NCI-H82 treated with DMSO at 0.1 percent for 48 hours (cell line): Measurements from ENCODE around the gene COL8A2.

Experiments used
- DNase-seq: peaks from one replicate; lab custom pipeline; 2025; ENCODE audit not compliant: unreplicated experiment; lab: John Stamatoyannopoulos, UW

The COL8A2 gene

DNA sequence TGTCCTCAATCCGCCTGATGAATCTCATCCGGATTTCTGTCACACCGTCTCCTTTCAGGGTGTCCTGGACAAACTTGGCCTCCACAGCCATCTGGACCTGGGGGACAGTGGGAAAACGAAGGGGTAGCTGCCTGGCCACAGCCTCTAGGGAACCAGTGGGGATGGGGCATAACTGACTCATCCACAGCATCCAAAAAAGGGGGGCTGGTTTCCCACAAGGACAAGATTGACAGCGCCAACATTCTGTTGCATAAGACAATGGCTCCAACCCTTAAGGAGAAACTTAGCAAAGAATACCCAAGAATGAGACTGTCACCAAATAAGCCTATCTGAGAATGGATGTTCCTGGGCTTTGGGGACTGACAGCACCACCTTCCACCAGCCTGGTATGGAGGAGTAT is 12.2 kb upstream of the COL8A2 start:
- no peak for DNase-seq

DNA sequence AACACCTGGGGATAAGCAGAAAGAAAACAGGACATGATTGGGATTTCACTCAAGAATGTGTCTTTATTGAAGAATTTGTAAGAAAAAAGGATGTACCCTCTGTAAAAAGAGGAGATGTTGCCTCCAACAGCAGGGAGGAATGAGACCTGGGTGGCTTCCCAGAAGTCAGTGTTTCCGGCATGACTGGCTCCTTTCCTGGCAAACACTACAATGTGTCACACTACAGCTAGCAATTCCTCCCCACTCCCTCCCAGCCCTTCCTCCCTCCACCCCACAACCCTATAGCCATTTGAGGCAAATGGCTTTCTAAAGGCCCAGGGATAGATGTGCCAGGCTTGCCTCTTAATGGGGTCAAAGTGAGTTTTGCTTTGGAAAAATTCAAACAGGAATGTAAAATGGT is 11.5 kb upstream of the COL8A2 start:
- DNase-seq = no peak

DNA sequence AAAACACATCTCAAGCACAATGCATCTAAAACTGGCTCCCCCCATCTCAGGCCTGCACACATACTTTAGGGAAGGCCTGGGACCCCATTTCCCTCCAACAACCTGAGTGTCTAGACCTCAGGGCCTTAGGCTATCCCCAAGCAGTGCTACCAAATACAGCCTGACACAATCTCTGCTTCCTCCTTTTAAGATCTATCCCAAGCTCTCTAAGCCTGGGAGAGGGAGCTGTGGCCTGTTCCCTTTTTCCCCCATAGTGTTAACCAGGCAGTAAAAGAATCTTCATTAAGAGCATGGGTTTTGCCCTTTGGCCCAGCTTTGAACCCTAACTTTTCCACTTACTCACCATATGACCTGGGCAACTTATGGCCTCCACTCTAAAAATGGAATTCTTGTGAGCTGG is 10.8 kb upstream of the COL8A2 start:
- DNase-seq = no peak

DNA sequence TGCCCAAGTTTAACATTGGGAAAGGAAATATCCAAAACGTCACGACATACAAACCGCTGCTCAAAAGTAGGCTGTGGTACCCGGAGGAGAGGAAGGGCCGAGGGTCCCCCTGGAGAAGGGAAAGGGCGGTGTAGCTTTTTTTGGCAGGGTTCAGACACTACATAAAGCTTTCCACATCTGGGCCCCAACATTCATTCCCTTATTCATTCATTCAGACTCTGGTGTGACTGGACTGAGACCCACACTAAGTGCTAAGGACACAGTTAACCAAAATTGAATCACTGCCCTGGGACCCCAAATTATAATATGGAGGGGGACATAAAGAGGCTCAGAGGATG is 10.3 kb upstream of the COL8A2 start:
- DNase-seq = no peak

DNA sequence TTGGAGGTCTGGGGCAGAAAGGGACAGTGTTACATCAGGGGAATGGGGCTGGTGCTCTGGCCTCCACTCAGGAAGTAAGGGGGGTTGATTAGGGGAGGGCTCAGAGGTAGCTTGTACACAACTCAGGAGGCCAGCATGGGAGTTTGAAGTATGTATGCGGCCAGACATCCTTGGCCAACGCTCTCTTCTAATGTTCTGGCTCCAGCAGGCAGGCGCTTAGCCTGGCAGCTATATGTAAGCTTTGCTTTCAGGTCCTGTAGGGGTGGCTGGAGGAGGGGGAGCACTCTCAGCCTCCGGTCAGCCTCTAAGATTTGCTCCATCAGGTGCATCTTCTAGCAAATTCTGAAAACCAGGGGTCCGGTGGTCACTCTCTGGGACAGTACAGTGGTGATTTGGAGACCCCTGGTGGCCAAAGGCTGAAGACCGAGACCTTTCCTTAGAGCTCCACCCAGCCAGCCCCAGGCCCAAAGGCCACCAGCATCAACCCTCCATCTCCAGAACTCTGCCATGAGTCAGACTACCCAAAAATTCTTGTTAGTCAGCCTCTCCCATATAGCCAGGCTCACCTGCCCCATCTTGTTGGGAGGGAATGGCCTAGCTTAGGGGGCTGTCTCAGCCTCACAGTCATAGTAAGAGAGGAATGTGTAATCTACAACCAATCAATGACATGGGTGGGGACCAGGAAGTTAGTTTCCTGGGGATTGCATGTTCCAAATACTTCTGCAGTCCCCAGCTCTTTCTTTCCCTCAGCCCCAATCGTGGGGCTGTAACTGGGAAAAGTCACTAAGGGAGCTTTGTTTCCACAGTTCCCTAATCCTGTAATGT is 9.7 kb upstream of the COL8A2 start:
- peak; percentile 37 for DNase-seq

DNA sequence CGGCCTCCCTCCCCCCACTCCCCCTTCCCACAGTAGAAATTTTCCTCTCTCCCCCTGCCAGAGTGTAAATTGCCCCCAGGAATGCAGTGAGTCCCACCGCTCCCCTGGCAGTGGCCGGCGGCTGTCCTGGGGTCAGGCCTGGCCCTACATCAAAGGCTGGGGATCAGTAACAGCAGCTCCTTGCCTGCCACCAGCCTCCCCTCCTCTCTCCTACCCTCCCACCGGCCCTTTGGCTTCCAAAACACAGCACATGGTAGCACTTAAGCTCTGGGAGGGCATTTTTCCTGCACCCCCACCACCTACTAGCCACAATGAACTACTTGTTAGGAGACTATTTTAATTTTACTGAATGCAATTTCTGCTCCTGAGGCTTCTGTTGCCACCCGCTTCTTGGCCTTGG is 9.0 kb upstream of the COL8A2 start:
- DNase-seq = no peak

DNA sequence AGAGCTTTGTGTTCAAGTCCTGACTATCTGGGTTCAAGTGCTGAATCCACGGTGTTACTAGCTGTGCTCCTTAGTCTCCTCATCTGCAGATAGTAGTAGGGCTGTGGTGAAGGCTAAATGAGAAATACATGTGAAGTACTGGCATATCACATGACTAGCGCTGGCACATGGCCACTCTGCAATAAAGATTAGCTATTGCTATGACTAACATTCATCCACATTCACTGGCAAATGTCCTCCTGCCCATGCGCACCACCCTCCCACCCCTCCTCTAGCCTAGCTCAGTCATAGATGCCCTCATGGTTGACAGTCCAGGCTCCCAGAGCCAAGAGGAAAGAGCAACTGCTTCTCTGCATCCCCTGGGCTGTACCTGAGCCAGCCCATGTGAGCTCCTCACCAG is 8.5 kb upstream of the COL8A2 start:
- DNase-seq = no peak

DNA sequence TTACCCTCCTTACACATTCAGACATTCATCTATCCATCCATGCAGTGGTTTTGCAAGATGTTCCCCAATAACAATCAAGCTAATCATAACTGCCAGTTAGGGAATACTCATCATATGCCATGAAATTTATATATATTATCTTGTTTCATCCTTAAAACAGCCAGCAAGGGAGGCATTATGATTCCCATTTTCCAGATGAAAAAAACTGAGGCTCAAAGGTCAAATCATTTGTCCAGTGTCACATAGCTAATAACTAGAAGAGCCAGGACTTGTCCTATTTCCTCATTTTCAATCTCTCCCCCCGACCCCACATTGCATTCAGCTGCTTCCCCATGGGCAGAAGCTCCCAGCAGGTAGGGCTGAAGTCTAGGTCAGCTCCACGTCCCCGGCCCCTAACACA is 7.0 kb upstream of the COL8A2 start:
- no peak for DNase-seq

DNA sequence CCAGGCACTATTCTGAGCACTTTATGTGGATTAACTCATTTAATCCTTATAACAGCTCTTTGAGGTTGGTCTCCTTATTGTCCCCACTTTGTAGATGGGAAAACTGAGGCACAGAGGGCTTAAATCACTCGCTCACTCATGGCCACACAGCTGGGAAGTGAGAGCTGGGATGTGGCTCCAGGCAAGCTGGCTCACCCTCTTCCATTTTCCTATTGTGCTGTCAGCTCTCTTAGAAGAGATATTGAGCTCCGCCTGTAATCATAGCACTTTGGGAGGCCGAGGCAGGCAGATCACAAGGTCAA is 3.8 kb upstream of the COL8A2 start:
- DNase-seq = no peak

DNA sequence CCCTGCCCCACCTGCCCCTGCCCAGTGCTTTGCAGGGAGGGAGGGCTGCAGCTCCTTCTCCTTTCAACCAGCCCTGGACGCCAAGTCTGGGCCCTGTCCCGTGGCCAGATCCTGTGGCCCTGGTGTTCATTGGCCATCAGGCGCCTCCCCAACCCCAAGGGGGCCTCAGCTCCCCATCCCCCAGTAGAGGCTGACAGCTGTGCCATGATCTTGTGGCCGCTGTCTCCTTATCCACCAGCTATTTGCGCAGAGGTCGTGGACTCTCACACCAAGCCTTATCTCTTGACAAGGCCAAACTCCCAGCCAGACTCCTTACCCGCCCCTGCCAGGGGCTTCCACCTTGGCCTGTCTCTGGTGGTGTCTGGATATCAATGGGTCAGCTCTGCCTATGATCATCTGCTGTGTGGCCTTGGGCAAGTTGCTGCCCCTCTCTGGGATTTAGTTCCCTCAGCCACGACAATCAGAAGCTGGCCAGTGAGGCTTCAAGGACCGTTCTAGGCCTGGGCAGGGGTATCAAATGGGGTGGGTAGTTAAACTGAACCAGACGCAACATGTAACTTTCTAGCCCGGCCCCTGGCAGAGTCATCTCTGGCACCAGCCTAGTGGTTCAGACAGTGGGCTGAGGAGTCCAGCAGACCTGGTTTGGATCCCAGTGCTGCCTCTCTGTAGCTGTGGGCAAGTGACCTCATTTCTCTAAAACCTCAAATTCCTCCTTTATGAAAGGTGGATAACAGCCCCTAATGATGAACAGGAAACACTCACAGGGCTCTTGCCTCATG is 3.3 kb upstream of the COL8A2 start:
- DNase-seq = no peak

DNA sequence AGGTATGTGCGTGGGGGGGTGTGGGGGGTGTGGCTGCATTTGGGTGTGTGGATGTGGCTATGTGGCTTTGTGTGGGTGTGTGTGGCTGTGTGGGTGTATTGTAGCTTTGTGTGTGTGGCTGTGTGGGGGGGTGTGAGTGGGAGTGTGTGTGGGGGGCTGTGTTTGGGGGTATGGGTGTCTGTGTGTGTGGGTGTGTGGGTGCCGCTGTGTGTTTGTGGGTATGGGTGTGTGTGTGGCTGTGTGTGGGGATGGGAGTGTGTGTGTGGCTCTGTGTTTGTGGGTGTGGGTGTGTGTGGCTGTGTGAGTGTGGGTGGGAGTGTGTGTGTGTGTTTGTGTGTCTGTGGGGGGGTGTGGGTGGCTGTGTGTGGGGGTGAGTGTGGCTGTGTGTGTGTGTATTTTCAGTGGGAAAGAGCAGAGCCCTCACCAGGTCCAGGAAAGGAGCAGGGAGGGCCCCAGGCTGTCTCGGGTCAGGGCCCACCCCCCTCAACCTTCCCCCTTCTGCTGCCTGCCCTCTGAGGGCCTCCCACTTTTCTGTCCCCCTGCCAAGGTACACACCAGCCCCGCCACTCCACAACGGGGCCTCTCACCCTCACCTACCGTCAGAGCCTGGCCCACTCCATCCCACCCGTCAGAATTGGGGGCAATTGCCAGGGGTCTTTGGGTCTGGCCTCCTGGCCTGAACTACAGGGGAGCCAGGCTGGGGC is 1.9 kb upstream of the COL8A2 start:
- no peak for DNase-seq

DNA sequence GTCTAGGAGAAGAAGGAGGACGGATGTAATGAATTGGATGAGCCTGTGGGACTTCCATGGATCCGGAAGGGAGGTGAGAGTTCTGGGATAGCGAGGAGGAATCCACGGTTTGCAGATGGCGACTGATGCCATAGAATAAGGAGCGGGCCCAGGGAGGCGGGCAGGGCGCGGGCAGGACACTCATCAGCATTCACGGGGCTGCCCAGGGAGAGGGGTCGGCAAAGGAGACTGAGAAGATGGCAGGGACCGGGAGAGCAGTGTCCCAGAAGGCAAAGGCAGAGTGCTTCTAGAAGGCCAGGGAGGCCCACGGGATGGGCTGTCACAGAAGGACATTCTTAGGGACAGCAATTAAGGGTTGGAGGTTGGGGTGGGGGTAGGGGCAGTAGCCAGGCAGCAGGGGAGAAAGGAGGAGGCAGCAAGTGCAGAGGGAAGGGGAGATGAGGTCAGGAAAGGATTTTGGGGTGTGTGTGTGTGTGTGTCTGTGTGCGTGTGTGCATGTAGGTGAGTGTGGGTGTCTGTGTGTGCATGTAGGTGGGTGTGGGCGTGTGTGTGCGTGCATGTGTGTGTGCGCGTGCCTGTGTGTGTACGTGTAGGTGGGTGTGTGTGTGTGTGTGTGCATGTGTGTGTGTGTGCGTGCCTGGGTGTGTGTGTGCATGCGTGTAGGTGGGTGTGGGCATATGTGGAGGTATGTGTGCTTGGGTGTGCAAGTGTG is 1.1 kb upstream of the COL8A2 start:
- DNase-seq = no peak

DNA sequence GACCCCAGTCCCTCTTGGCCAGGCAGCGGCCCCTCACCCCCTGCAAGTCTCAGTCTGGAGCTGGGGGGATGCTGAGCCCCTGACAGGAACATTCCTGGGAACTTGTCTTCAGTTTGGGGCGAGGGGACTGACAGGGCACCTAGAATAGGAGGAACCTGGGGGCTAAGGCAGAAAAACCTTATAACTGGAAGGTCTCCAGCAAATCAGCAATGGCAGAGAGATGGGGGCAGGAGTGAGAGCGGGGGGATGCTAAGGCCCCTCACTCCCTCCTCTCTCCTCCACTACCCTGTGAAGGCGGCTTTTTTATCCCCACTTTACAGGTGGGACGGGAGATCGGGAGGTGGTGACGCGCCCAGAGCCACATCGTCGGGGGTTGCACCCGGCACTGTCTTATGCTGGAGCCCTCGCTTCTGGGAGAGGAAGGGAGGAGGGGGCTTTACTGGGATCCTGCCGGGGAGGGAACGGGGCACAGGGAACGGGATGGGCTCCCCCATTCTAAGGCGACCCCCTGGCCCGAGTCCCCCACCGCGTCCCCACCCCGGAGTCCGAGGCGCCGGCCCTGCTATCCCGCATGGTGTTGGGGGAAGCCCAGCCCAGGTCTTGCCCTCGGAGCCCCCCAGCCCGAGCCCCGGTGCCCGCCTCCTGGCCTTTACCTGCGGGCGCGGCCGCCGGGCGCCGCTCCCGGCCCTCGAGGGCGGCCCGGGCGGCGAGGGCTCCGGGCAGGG is 456 bp downstream of the COL8A2 start:
- DNase-seq = no peak

DNA sequence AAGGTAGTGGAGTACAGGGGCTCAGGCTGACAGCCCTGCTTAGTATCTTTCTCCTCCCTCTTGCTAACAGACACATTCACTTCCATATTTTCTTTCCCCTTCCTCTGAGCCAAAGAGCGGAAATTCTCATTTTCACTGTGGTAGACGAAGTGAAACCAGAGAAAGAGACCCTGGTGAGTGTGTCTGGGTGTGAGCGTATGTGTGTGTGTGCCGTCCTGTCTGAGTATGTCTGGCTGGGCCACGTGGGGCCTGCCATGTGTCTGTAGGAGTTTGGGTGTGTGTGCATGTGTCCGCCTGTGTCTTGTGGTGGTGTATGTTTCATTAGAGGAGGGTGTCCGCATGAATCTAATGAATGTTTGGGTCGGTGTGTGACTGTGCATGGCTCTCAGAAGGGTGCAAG is 1.7 kb downstream of the COL8A2 start:
- no peak for DNase-seq

DNA sequence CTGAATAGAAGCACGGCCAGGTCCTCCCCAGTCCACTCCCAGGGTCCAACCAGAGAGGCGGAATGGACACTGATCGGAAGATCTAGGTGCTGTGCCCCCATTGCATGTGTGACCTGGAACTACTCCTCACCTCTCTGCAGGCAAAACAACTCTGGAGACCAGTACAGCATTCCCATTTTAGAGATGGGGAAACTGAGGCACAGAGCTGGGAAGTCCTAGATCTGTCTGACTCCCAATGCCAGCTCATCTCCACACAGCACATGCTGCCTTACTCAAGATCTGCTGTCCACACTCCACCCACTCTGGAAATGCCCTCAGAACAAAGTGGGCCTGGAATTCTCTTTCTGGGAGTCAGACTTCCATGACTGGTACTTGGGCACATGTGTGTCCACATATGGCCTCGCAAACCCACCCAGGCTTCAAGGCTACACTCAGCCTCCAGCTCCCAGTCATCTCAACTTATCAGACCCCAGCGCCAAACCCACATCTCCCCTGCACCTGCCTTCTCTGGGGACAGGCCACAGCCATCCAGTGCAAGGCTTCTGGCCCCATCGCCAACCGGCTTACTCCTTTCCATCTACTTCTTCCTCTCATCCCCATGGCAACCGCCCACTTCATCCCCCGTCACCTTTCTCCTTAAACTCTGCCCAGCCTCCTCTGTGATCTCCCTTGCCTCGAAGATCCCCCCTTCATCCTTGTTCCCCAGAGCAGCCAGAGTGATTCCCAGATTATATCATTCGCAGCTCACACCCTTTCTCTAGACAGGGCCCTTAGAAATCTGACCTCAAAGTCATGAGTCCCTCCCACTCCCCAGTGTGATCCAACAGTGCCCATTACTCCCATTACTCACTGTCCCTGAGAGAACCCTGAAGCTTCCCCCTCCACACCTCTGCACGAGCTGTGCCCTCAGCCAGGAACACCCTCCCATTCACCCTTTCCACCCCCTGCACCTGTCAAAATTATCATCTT is 2.7 kb downstream of the COL8A2 start:
- DNase-seq = no peak

DNA sequence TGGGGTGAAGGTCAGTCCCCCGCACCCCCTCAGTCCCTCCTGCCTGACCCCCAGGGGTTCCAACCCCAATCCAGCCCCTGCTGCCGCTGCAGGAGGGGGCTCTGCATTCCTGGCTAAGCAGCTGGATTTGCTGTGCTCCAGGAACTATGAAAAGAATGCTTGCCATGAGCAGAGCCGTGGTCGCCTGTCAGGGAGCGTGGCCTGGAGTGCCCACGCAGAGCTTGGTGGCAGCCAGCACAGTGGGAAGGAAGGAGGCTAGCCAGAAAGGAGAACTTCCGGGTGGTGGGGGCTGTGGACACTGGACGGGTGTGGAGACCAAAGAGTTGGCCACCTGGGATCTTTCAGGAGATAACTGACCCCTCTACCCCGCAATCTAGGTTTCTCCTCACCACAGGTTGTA is 5.6 kb downstream of the COL8A2 start:
- DNase-seq = no peak

DNA sequence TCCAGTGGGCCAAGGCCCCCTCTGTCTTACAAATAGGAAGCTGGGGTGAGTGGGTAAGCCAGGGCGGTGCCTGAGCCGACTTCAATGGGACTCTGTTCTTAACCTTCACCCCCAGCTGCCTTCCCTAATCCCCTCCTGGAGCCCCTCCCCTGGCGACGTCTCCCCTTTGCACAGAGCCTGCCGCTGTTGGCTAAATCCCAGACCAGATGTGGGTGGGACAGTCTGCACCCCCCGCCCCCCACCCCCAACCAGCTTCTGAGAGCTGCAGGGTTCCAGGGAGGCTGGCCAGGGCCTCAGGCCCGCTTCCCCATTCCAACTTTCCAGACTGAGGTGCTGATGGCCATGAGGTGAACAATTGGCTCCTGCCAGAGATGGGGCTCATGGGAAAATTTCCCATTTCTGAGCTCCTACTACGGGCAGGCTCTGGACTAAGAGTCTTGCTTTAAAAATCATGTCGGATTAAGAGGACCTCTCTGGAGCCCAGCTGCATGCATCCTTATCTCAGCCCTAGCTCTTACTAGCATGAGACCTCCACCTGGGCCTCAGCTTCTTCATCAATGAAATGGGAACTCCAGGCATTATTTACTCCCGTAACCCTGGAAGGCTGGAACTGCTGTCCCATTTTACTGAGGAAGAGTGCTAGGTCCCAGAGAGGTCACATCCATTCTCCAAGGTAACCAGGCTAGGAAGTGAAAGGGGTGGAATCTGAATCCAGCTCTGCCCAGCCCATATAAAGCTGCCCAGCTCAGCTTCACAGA is 6.4 kb downstream of the COL8A2 start:
- DNase-seq = peak; percentile 28

DNA sequence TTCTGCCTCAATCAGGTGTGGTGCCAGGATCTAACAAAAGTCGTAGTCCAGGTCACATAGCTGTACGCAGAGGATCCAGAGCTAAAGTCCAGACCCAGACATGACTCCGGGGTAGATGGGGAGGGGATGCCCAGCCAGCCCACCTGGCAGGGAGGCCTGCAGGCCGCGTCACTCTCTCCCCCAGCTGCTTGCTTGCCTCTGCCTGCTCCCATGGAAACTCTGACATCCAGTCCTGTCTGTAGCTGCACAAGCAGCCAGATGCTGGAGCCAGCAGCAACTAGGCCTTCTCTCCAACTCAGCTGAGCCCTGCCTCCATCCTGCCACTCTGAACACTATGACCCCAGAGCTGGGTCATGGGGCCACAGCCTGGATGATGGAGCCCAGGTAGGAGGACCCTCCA is 8.1 kb downstream of the COL8A2 start:
- DNase-seq = no peak

DNA sequence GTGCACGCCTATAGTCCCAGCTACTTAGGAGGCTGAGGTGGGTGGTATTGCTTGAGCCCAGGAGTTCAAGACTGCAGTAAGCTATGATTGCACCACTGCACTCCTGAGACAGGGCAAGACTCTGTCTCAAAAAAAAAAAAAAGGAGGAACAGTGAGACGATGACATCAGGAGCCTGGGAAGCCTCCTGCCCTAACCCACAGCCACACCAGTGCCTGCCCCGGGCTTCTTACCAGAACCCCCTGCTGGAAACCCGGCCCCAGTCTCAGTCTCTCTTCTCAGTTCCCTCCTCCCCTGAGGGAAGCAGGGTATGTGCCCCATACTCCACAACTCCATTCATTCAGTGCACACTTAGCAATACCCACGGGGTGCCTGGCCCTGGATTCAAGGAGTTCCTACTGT is 9.1 kb downstream of the COL8A2 start:
- no peak for DNase-seq
